Measurements from ENCODE around the gene SMTN. TPM values are rescaled to one million over a fixed set of nuclear protein-coding genes. Genes with fewer than 3 reads are reported as not detected.
A peak's percentile ranks its signal among the peaks of the same experiment; 100 is the strongest.
"Not testable (repeated sequence)": the region's sequence is repeated elsewhere in the genome, so short reads cannot be mapped to it uniquely, and the experiment has no call there.

Gene SMTN
- total and polyA plus RNA-seq, 12 donors, result 4.6 to 155 (median 88.9) TPM

- 89 to 95% (median 94%) methylated on average over 3 of the region's 3 CpGs for WGBS, 4 donors
- Histone ChIP-seq H3K27me3 (no peaks in the 10 kb centered on the region), H3K4me1 (replicated peaks in 1 of 2) (no peaks in the 10 kb centered on the region), H3K27ac (no peak overlapping the region), H3K9me3 (replicated peaks in 1 of 3) (no peaks in the 10 kb centered on the region), H3K36me3 (replicated peaks in 1 of 2) (peaks cover 0 to 75% of the 10 kb centered on the region in 2 donors), H3K4me3 (no peak overlapping the region)
- TF ChIP-seq POLR2A (IDR thresholded peaks at IDR 0.05), result no peak
- TF ChIP-seq CTCF (IDR thresholded peaks at IDR 0.05), result no peak
- intact Hi-C loops (cut with DNase I), result no loop called here
- no peak for DNase-seq
These were observed 14.6 kb downstream of the SMTN start for GRCh38 chr22:31095637-31096249.

- H3K9me3 ChIP-seq (replicated peaks in 1 of 3), result no peaks in the 10 kb centered on the region
- no peaks in the 10 kb centered on the region for H3K27me3 ChIP-seq
- no peak for TF ChIP-seq CTCF (IDR thresholded peaks at IDR 0.05)
- TF ChIP-seq POLR2A (IDR thresholded peaks at IDR 0.05), result no peak
- H3K27ac ChIP-seq, result peak overlapping the region in 1 of 5 donors; percentile 6
- WGBS, 4 donors, result 88 to 95% (median 91%) methylated on average over 17 to 27 of the region's 27 CpGs
- H3K4me1 ChIP-seq (replicated peaks in 1 of 2), result no peaks in the 10 kb centered on the region
- no peak for DNase-seq
- peaks cover 0 to 68% of the 10 kb centered on the region in 2 donors for H3K36me3 ChIP-seq (replicated peaks in 1 of 2)
- H3K4me3 ChIP-seq, result no peak overlapping the region
- intact Hi-C loops (cut with DNase I), result no loop called here
These were observed 15.7 kb downstream of the SMTN start for GRCh38 chr22:31096657-31097279.

- H3K4me3 ChIP-seq; H3K4me1 ChIP-seq (replicated peaks in 1 of 2); H3K27ac ChIP-seq; H3K9me3 ChIP-seq (replicated peaks in 1 of 3); DNase-seq; H3K27me3 ChIP-seq; intact Hi-C loops (cut with DNase I): not testable (repeated sequence)
- WGBS, 4 donors, result 92 to 97% (median 94%) methylated on average over 5 of the region's 5 CpGs
- H3K36me3 ChIP-seq (replicated peaks in 1 of 2), result peaks cover 0 to 60% of the 10 kb centered on the region in 2 donors
These were observed 16.4 kb downstream of the SMTN start for GRCh38 chr22:31097539-31097938.

GRCh38 chr22:31097941-31098631, 17.0 kb downstream of the SMTN start:
- Histone ChIP-seq H3K27me3 (no peaks in the 10 kb centered on the region), H3K4me3 (no peak overlapping the region), H3K36me3 (replicated peaks in 1 of 2) (peaks cover 0 to 56% of the 10 kb centered on the region in 2 donors), H3K9me3 (replicated peaks in 1 of 3) (no peaks in the 10 kb centered on the region), H3K4me1 (replicated peaks in 1 of 2) (peaks cover 5% of the 10 kb centered on the region in 2 donors), H3K27ac (no peak overlapping the region)
- TF ChIP-seq POLR2A (IDR thresholded peaks at IDR 0.05) (no peak), CTCF (IDR thresholded peaks at IDR 0.05) (no peak)
- DNase-seq, result no peak
- intact Hi-C loops (cut with DNase I), result no loop called here
- 73 to 80% (median 77%) methylated on average over 8 to 10 of the region's 10 CpGs for WGBS, 4 donors
